Measurements from ENCODE around the gene TM4SF18. TPM values are rescaled to one million over a fixed set of nuclear protein-coding genes. Genes with fewer than 3 reads are reported as not detected.
A peak's percentile ranks its signal among the peaks of the same experiment; 100 is the strongest.

Gene TM4SF18
- polyA plus RNA-seq, 1 donor (not counting 4 experiments of a cell fraction or from before 2014, with no cell fraction given) = not detected

DNA sequence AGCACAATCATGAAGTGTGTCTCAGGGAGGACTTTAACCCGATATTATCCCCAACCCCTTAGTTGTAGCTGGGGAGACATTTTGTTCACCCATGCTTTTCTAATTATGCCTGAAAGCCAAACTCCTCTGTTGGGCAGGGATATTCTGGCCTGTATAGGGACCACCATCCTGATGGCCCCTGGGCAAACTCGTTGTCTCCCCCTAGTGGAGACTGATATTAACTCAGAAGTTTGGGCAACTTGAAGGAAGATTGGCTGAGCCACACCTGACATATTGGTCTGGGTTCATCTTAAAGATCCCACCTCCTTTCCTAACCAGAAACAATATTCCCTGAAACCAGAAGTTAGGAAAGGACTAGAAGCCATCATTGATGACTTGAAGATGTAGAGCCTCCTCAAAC lies 42.3 kb downstream of the TM4SF18 start:
- no peak for TF ChIP-seq EZH2 (IDR thresholded peaks at IDR 0.05; ENCODE audit: low read length)
- TF ChIP-seq, protein P1, sequence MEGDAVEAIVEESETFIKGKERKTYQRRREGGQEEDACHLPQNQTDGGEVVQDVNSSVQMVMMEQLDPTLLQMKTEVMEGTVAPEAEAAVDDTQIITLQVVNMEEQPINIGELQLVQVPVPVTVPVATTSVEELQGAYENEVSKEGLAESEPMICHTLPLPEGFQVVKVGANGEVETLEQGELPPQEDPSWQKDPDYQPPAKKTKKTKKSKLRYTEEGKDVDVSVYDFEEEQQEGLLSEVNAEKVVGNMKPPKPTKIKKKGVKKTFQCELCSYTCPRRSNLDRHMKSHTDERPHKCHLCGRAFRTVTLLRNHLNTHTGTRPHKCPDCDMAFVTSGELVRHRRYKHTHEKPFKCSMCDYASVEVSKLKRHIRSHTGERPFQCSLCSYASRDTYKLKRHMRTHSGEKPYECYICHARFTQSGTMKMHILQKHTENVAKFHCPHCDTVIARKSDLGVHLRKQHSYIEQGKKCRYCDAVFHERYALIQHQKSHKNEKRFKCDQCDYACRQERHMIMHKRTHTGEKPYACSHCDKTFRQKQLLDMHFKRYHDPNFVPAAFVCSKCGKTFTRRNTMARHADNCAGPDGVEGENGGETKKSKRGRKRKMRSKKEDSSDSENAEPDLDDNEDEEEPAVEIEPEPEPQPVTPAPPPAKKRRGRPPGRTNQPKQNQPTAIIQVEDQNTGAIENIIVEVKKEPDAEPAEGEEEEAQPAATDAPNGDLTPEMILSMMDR (optimal IDR thresholded peaks at IDR 0.05 in 1 of 3, IDR thresholded peaks at IDR 0.05 in 1 of 3, conservative IDR thresholded peaks at IDR 0.05 in 1 of 3; ENCODE audit: extremely low read depth in 1 of 3, insufficient read depth in 2 of 3, low read length in 3 of 3) = peak; percentile 46 to 59 (median 52)
- Histone ChIP-seq H3K4me3 (ENCODE audit: control insufficient read depth in 2 of 3, extremely low read depth in 1 of 3, insufficient read depth in 2 of 3, low read depth in 1 of 3, low read length in 3 of 3) (no peak overlapping the region), H3K4me1 (ENCODE audit: control insufficient read depth, extremely low read depth, insufficient read depth, low read length) (no peaks in the 10 kb centered on the region), H3K36me3 (ENCODE audit: control insufficient read depth in 2 of 2, extremely low read depth in 1 of 2, insufficient read depth in 2 of 2, low read length in 2 of 2) (no peaks in the 10 kb centered on the region), H3K27ac (ENCODE audit: control insufficient read depth, insufficient read depth, low read length) (no peak overlapping the region), H3K27me3 (ENCODE audit: control insufficient read depth, extremely low read depth, insufficient read depth, low read length) (no peaks in the 10 kb centered on the region), H2AFZ (ENCODE audit: control insufficient read depth, low read length) (no peak overlapping the region), H3K9me1 (ENCODE audit: control insufficient read depth, extremely low read depth, insufficient read depth, low read length) (no peaks in the 10 kb centered on the region), H4K20me1 (ENCODE audit: control insufficient read depth, extremely low read depth, insufficient read depth, low read length) (no peaks in the 10 kb centered on the region), H3K9me3 (ENCODE audit: control insufficient read depth, low read depth, low read length) (no peaks in the 10 kb centered on the region), H3K4me2 (ENCODE audit: control insufficient read depth, extremely low read depth, insufficient read depth, low read depth, low read length) (no peak overlapping the region), H3K79me2 (ENCODE audit: control insufficient read depth, insufficient read depth, low read length) (no peaks in the 10 kb centered on the region), H3K9ac (ENCODE audit: control insufficient read depth, extremely low read depth, insufficient read depth, low read length) (no peak overlapping the region)
- no peak for DNase-seq (ENCODE audit: low read depth, low spot score)
- dilution Hi-C loops (cut with MboI; ENCODE audit: extremely low pct_ligation_motif_present, low sequenced_read_pairs) = no loop called here
- FAIRE-seq = no peak

DNA sequence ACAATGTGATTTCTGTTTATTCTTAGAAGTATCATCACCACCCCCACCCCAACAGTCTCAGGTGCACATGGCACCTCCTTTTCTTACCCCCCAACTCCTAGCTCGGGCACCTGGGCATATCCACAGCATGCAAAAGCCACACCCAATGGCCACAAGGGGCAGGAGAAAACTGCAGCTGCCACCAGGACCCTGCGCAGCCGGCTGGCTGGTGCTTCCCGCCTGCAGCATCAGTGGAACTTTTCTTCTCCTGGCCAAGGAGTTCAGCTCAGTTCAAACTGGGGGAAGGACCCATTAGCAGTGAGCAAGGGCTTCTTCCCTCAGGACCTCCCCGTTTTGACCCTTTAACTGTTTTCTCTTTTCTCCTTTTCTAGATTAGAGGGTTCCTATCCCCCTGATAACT lies 44.8 kb downstream of the TM4SF18 start:
- Histone ChIP-seq H3K9me3 (ENCODE audit: control insufficient read depth, low read depth, low read length) (no peaks in the 10 kb centered on the region), H3K4me2 (ENCODE audit: control insufficient read depth, extremely low read depth, insufficient read depth, low read depth, low read length) (no peak overlapping the region), H3K9ac (ENCODE audit: control insufficient read depth, extremely low read depth, insufficient read depth, low read length) (no peak overlapping the region), H2AFZ (ENCODE audit: control insufficient read depth, low read length) (no peak overlapping the region), H3K4me1 (ENCODE audit: control insufficient read depth, extremely low read depth, insufficient read depth, low read length) (no peaks in the 10 kb centered on the region), H4K20me1 (ENCODE audit: control insufficient read depth, extremely low read depth, insufficient read depth, low read length) (no peaks in the 10 kb centered on the region), H3K79me2 (ENCODE audit: control insufficient read depth, insufficient read depth, low read length) (no peaks in the 10 kb centered on the region), H3K9me1 (ENCODE audit: control insufficient read depth, extremely low read depth, insufficient read depth, low read length) (no peaks in the 10 kb centered on the region), H3K36me3 (ENCODE audit: control insufficient read depth in 2 of 2, extremely low read depth in 1 of 2, insufficient read depth in 2 of 2, low read length in 2 of 2) (no peaks in the 10 kb centered on the region), H3K27ac (ENCODE audit: control insufficient read depth, insufficient read depth, low read length) (no peak overlapping the region), H3K27me3 (ENCODE audit: control insufficient read depth, extremely low read depth, insufficient read depth, low read length) (no peaks in the 10 kb centered on the region), H3K4me3 (ENCODE audit: control insufficient read depth in 2 of 3, extremely low read depth in 1 of 3, insufficient read depth in 2 of 3, low read depth in 1 of 3, low read length in 3 of 3) (no peak overlapping the region)
- DNase-seq (ENCODE audit: low read depth, low spot score) (no peak), FAIRE-seq (no peak)
- dilution Hi-C loops (cut with MboI; ENCODE audit: extremely low pct_ligation_motif_present, low sequenced_read_pairs) = no loop called here
- TF ChIP-seq, protein P1 (optimal IDR thresholded peaks at IDR 0.05 in 1 of 3, IDR thresholded peaks at IDR 0.05 in 1 of 3, conservative IDR thresholded peaks at IDR 0.05 in 1 of 3; ENCODE audit: extremely low read depth in 1 of 3, insufficient read depth in 2 of 3, low read length in 3 of 3) = no peak
- no peak for TF ChIP-seq EZH2 (IDR thresholded peaks at IDR 0.05; ENCODE audit: low read length)
